GM21360 (cell line): ENCODE results near the gene SIM1.

Experiments
- ATAC-seq: cut with Tn5 transposase; IDR thresholded peaks from one replicate; pipeline ENCODE4 v1.9.1; 2021; ENCODE audit warnings: mild to moderate bottlenecking, moderate library complexity; ENCODE audit not compliant: unreplicated experiment

The SIM1 gene

DNA sequence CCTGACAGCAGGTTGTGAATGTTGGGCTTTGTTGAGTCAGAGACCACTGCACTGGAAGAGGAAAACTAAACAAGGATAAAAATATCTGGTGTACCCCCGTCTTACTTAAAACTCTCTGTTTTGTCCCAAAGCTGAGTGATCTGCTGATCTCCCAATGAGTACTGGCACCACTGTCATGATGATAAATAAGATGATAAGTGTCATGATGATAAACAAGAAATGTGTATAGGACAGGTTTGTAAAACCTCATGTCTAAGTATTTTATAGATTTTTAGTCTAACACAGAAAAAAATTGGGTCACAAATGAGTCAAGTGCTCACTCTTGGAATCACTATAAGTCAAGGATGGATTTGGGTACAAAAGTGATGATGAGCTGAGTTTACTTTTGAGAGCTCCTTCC lies 8.5 kb upstream of the SIM1 start:
- ATAC-seq = no peak

DNA sequence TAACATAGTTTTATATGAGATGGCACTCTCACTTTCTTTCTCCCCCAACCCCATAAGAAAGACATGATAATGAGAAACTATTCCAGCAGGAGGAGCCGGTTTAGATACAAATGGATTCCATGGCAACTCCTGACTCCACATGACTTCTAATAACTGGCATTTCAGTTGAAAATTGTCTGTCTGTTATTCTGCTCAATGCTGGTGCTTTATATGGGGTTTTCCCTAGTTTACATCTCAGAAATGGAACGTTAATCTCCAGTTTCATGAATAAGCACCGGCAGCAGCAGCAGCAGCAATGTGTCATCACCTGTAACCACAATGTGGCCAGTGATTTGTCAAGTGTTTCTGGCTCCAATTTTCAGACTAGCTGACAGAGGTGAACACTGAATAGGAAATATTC lies 8.0 kb upstream of the SIM1 start:
- ATAC-seq = peak; percentile 87

DNA sequence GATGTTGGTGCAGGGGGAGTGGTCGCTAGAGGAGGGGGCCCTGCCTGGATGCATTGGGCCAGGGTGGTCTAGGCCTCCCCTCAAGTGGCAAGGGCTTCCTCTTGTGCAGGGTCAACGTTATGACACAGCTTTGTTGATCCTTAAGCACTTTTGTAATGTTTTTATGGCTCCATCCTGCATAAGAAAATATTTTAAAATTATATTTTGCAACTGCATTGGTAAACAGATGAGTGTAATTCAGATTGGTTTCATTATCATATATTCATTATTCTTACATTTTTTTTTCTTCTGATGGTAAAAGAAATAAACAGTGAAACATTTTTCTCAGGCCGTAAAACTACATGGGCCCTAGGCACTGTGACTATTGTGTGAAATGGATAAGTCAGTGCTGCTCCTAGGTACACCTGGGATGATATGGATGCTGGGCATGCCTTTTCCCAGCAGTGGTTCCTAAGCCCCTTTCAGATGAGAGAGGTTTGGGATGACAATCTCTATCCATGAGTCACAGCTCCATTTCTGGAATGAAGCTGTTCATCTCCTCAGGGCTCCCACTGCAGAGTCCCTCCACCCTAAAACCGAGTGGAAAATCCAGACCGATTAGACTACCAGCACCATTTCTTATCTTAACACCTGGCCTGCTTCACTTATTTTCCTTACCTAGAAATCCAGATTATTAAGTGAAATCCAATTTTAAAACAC lies 5.8 kb upstream of the SIM1 start:
- ATAC-seq = no peak

DNA sequence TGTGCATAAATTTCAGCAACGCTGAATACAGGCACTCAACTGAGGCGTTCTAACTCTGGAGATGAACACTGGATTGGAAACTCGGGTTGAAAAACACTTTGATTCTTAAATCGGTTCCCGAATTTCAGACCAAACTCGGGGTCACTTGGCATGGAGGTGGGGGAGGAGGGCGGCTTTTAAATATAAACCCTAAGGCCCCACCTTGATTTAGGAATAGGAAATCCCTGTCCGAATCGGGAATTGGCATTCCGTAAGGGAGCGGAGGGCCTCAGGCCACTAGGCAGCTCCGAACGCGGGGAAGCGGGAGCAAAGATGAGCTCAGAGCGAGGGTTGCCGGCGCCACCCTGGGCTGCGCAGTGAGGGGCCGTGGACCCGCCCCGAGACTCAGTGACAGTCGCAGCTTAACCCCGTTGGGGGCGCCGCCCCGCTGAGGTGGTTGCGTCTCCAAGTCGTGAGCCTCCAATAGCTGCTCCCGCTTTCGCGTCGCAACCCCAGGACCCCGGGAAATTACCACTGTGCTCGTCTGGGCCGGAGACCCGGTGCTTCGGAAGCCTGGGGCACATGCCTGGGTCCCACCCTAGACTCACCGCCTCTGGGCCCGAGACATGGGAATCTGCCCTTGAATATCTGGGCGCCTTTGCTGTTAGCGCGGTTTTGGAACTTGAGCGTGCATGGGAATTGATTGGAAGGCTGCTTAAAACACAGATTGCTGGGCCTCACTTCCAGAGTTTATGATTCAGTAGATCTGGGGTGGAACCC lies 4.6 kb upstream of the SIM1 start:
- ATAC-seq = no peak

DNA sequence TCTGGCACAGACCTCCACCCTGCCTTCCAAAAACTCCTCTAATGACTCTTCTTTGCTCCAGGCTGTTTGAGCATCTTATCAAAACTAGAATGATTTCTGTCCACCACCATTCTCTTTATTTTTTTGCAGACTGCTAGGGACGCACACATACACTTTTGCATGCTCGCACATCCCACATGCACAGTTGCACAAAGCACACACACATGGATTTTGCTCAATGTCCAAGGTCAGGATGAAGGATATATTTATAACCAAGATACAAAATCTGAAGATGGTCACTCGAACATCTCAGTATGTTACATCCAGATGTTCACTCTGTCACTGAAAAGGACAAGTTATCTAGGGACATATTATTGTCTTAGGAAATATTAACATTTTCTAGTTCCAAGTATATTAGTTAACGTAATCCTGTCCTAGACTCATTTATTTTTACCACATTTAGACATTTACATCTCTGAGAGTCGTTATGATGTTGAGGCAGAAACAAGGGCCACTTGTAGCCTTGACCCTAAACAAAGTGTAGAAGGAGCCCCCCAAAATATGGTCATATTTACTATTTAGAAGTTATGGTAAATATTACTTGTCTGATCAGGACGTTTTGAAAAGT lies 3.4 kb upstream of the SIM1 start:
- no peak for ATAC-seq

DNA sequence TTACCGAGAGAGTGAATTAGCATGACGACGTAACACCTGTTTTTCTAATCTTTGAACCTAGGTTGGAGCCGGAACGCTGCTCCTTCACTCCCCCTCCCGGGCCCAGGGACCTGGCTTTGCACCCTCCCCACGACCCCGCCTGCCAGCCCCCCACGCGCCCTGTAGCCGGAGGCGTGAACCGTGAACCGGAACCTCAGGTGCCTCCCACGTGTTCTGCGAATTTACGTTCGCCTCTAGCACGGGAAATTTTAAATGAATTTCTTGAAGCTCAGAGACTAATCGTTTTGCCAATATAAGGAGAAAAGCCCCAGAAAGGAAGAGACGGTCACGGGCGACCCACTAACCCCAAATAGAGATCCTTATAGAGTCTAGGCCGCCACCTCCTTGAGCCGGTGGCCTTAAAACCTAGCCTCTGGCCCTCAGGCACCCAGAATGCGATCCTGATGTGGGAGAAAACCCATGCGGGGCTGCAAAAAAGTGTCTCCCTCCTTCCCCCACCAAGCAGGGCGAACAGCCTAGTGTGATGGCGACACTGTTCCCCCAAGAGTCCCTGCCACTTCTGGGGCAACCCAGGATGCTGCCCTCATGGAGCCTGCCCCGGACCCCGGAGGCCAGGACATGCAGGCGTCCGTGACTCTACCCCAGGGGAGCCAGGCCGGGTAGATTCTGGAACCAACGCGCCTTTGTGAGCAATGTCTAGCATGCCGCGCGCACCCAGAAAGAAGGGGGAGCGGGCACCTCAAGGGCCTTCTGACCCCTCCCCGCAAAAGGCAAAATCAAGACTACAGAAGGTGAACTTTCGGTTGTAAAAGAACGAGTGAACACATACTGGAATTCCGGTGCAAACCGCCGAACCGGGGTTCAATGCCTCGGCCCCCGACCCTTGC lies 2.7 kb upstream of the SIM1 start:
- no peak for ATAC-seq

DNA sequence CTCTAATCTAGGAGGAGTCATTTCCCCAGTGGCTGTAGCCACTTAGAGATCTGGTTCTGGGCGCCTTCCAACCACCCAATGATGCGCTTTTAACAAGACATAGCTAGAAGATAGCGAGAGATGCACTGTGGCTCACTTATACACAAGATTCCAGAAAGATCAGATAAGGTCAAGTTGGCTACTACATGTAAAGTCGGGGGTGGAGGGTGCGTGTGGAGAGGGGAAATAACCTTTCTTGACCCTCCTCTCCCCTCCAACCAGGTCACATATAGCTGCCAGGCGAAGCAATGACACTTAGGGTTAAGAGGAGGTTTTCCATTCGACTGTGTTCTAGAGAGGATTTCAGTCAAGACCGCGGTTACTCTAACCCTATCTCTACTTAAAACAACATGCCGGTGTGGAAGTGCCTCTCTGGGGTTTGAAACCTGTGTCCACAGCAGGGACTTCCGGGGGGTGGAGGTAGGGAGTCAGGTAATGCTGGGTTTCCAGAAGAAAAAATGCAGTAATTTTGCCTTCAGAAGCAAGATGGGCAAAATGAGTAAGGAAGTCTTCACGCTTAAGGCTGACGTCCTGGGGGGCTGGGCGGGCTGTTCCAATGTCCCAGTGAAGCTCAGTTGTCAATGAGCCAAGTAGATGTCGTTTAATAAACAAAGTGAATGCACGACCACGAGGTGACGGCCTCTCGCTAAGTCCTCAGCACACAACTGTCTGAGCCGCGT lies 1.8 kb upstream of the SIM1 start:
- no peak for ATAC-seq

DNA sequence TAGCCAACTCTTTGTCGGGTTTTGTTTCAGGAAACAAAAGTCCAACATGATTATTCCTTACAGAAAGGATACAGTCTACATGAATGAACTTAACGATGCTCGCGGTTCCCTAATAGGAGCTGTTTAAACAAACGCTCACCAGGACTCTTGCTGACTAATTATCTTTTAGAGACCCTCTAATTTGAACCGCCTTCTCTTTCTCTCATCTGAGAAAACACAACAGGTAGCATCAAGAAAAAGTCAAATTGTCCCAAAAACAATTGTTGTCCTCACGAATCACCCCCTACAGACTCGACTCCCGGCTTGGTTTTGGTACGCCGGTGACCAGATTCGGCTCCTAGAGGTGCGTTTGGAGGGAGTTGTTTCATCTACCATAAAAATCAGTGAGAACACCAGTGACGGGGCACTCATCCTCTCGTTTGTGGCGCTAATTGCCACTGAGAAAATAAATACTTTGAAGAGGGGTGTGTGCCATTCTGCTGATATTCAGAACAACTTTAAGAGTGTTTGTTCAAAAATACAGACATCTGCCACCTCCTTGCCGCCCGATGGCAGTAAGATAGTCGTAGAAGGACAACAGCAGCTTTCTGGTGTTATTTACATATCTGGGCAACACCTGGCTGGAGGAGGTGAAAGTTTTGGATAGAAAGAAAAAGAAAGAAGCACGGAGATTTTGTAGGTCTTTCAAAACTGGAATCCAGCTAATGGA lies 1.1 kb upstream of the SIM1 start:
- ATAC-seq = no peak

DNA sequence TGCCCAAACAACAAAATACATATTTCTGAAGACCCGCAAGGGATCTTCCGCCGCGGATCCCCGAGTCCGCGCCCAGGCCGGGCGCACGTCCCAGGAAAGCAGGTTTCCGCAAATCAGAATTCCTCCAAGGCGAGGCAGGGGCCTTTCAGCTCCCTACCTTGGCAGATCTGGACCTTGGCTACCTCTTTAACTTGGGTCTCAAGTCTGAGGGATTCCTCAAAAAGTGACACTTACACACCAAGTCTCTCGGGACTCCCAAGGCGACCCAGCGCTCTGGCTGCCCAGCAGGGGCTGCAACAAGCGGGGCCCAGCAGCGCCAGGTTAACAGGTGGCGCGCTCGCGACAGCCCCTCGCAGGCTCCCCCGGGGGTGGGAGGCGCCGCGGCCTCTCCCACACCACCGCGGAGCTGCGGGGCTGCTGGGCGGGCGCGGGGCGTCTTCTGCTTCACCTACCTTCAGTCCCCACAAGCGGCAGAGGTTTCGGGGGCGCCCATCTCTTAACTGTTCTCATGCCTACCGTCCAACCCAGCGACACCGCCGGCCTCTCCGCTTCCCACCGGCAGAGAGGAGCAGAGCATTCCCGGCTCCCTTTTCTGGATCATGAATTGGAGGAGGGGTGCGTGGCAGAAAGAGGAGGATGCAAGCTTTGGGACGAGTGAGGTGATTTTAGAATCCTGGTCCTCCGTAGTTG lies 414 bp downstream of the SIM1 start:
- no peak for ATAC-seq

DNA sequence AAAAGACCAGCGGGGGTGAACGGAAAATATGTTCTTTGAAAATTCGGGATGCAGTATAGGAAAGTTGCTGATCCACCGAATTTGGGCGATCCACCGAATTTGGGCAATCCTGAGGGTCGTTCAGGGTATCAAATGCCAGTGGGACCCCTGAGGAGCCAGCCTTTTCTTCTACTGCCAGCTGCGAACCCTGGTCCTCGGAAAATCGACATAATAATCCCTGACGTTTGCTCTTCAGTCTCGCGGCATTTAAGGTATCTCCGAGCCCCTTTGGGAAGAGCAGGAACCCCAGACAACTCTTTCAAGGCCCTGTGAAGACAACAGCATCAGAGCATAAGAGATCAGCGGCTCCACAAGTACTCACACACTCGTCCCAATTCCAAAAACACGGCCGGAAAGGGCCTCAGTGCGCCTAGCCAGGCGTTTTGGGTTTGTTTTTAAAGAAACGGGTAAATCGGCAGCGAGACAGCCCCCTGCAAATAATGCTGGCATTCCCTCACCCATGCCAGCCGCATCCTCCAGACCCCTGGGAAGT lies 1.0 kb downstream of the SIM1 start:
- no peak for ATAC-seq

DNA sequence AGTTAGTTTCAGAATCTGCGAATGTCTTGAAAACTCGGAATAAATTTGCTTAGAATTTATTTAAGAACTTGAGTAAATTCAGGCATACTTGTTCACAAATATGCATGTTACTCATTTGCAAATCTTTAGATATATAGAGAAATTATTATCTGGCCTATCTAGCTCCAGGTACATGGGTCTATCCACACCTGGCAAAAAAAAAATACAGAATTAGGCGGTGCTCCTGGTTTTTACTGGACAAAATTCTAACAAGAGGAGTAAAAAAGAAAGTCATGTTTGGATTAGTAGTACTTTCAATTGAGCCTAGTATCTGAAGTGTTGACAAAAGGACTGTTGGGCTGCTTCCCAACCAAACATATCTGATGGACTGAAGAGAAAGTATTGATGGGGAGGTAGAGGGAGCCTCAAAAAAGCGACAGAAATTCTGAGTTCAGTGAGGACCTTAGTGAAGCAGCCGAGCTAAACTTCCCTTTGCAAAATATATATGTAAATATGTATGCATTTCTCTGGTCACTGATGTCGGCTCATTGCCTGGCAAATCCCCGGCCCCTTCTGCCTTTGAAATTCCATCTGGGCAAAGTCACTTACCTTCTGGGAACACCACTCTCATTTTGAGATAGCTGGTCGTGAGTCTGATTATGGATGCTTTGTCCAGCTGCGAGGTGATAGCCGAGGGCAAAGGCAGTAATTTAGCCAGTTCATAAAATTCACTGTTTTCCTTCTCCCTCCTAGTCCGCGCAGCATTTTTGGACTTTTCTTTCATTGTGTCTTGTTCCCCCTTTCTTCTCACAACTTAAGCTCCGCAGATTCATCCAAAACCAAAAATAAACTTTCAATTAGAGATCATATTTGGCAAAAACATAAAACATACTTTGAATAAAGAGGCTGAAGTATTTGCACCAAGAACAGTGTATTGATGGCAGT lies 1.8 kb downstream of the SIM1 start:
- no peak for ATAC-seq

DNA sequence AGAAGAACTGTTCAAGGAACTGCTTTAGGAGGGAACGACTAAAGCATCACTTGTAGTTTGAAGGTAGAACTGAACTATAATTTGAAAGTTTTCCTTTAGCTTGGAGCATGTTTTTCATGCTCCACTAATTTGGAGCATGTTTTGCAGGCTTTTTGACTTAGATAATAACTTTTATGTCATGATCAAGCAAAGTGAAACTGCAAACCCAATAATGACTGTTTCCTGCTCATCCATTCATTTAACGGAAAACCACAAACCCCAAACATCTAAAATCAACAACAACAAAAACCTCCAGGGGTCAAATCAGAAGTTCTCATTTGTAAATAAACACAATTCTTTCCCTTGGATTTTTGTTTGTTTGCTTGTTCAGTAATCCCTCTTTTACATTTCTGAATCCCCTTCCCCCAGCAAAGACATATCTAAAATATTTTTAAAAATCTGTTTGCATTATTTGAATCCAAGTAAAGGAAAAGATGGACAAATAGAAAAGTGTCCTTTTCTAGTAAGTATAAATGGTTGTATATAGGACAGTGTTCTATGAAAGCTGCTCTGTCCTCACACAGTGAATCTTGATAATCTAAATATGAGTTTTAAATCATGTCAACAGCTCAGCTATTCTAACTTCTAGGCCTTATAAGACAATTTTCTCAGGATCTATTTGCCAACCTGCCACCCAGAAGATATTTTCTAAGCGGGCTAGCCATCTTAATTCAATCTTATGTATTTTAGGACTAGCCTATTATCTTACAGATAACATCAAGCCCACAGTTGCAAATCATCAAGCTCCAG lies 2.6 kb downstream of the SIM1 start:
- no peak for ATAC-seq

DNA sequence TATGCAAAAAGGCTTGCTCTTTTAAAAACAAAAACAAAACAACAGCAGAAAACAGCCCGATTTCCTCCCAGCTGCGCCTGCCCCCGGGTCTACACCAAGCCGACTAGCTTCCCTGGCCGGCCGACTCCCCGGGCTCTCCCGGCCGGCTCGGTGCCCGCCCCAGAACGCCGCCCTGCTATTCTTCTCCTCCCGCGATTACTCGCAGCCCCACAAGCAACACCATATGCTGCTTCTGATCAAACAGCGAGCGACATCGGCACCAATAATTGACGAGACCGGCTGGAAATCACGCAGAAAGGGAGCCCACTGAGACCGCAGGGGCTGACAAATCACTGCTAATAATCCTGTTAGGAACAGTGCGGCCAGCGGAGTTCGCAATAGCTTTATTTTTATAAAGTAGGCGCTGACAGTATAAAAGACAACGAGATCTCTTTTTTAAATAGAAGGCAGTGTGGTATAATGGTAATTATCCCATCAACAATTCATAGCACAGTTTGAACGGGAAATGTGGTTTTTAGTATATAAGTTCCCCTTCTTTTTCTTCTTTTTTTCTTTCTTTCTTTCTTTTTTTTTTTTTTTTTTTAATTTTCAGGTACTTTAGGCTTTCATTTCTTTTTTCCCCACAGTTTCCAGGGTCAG lies 3.3 kb downstream of the SIM1 start:
- no peak for ATAC-seq

DNA sequence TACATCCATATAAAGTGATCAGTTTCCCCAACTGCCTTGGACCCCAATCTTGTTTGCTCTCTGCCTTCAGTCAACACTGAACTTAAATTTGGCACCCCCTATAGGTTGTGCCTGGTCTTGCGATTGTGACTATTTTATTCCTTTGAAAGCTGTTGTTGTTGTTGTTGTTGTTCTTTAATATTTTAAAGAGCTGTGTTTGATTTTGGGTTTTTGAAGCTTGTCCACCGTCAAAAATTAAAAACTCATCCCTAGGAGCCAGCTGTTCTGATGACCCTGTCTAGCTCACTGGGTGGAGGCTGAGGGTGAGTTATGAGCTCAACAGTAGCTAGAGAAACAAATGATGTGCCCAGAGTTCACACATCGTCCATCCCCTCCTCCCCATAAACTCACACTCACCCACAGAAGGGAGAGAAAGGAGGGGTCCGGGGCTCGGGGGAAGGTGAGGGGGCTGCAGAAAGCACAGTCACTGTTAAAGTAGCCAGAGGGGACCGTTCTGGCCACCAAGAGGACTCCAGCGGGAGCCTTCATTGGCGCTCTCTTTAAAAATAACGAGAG lies 4.0 kb downstream of the SIM1 start:
- no peak for ATAC-seq

DNA sequence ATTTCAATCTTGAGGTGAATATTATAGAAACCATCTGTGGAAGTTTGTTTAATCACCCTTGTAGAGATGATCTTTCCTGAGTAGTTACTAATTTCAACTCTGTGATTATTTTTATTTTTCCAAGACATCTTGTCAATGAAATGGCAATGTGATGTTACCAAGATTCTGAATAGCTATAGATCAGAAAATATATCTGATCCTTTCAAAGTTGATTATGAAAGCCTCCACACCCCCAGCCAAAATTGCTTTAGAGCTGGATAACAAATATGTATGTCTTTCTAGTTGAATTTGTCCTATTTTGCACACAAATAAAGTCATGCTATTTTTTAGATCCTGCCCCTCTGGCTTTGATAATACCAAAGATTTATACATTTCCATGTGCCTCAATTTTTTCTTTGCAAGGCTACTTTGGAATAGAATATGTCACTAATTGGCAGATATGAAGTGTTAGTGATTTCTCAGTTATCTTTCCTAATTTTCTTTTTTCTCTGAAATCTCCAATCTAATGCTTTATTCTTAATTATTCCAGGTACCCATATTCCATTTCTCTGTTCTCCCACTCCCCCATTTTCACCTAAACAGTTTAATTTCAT lies 5.0 kb downstream of the SIM1 start:
- ATAC-seq = no peak
